H1 (cell line): Measurements from ENCODE around the gene AP3D1. TPM values are rescaled to one million over a fixed set of nuclear protein-coding genes. Genes with fewer than 3 reads are reported as not detected.

ENCODE experiments used
- CTCF ChIA-PET: fragments of 300-600 bp; sonication (Branson Sonifier 250); formaldehyde crosslinking; loops from one replicate; lab custom pipeline; 2021; ENCODE audit not compliant: partially characterized antibody; lab: Charles Lee
- POLR2A ChIA-PET: fragments of 300-600 bp; sonication (Branson Sonifier 250); formaldehyde crosslinking; loops from one replicate; lab custom pipeline; 2021; ENCODE audit warnings: inconsistent platforms; ENCODE audit not compliant: partially characterized antibody; lab: Charles Lee
- DNase-seq, 2 experiments: peaks; one replicate each; pipeline versions ENCODE4 v3.0.0 to v3.0.0-alpha.2; 2010 to 2022; ENCODE audit warnings: low spot score in 2 of 2, low read depth in 1 of 2, mixed read lengths in 1 of 2
- FAIRE-seq: peaks from 2 replicates; lab custom pipeline; 2011; peaks lifted over from hg19 to GRCh38; lab: Jason Lieb, UNC
- H2AFZ ChIP-seq: 2 replicates; pipeline ENCODE4 v1.8.1; 2012; ENCODE audit warnings: low read length, inconsistent platforms
- H2AK5ac ChIP-seq: 2 replicates; pipeline ENCODE4 v1.6.1; 2013; ENCODE audit warnings: low read depth, low read length
- H2BK120ac ChIP-seq: replicated peaks from 2 replicates; pipeline ENCODE3; 2013; ENCODE audit warnings: low read depth, low read length, inconsistent platforms
- H2BK12ac ChIP-seq: 2 replicates; pipeline ENCODE4 v1.6.1; 2013; ENCODE audit warnings: low read depth, low read length
- H2BK15ac ChIP-seq: 2 replicates; pipeline ENCODE4 v1.6.1; 2013; ENCODE audit warnings: low read length
- H2BK20ac ChIP-seq: 2 replicates; pipeline ENCODE4 v1.6.1; 2013; ENCODE audit warnings: low read length
- H2BK5ac ChIP-seq: 2 replicates; pipeline ENCODE4 v1.6.1; 2013; ENCODE audit warnings: low read depth, low read length
- H3K14ac ChIP-seq: 2 replicates; pipeline ENCODE4 v1.6.1; 2013; ENCODE audit warnings: inconsistent platforms; ENCODE audit not compliant: insufficient read length
- H3K18ac ChIP-seq: 2 replicates; pipeline ENCODE4 v1.6.1; 2013; ENCODE audit warnings: low read length; ENCODE audit errors: extremely low read depth
- H3K23ac ChIP-seq: 2 replicates; pipeline ENCODE4 v1.6.1; 2013; ENCODE audit warnings: inconsistent platforms; ENCODE audit not compliant: insufficient read length
- H3K23me2 ChIP-seq: 2 replicates; pipeline ENCODE4 v1.6.1; 2013; ENCODE audit warnings: low read depth, low read length
- H3K27ac ChIP-seq: 2 replicates; pipeline ENCODE4 v1.6.1; 2011; ENCODE audit warnings: low read depth, low read length, inconsistent platforms
- H3K27me3 ChIP-seq, 4 experiments: replicated peaks in 1 of 4; 1 replicate in 1 of 4; 2 replicates in 3 of 4; pipeline versions ENCODE4 v1.6.1 to v1.8.1; 2011 to 2013; ENCODE audit warnings: low read length in 3 of 4, mild to moderate bottlenecking in 3 of 4, inconsistent platforms in 2 of 4, mixed read lengths in 2 of 4, moderate library complexity in 1 of 4; ENCODE audit not compliant: control insufficient read depth in 3 of 4, insufficient read depth in 3 of 4; ENCODE audit errors: extremely low read depth in 1 of 4
- H3K36me3 ChIP-seq, 4 experiments: 2 replicates each; pipeline versions ENCODE4 v1.6.1 to v1.8.1; 2011 to 2013; ENCODE audit warnings: mild to moderate bottlenecking in 4 of 4, low read length in 3 of 4, moderate library complexity in 2 of 4, control low read depth in 1 of 4, inconsistent platforms in 1 of 4; ENCODE audit not compliant: insufficient read depth in 4 of 4, control insufficient read depth in 2 of 4
- H3K4ac ChIP-seq: replicated peaks from 2 replicates; pipeline ENCODE3; 2013; ENCODE audit warnings: low read length, low read depth, mixed read lengths, inconsistent platforms; ENCODE audit not compliant: insufficient read length
- H3K4me1 ChIP-seq, 4 experiments: replicated peaks in 1 of 4; 1 replicate in 1 of 4; 2 replicates in 3 of 4; pipeline versions ENCODE4 v1.6.1 to v1.8.1; 2011 to 2013; ENCODE audit warnings: low read length in 3 of 4, inconsistent platforms in 2 of 4, mixed read lengths in 1 of 4; ENCODE audit not compliant: insufficient read depth in 4 of 4, control insufficient read depth in 3 of 4
- H3K4me2 ChIP-seq, 2 experiments: 2 replicates each; pipeline versions ENCODE4 v1.6.1 to v1.8.1; 2011 to 2013; ENCODE audit warnings: low read depth in 2 of 2, low read length in 2 of 2, control low read depth in 1 of 2, inconsistent platforms in 1 of 2, mild to moderate bottlenecking in 1 of 2; ENCODE audit not compliant: insufficient read depth in 1 of 2
- H3K4me3 ChIP-seq, 4 experiments: fragments of 200-600, 300-600 bp in 1 of 4; sonication (generic), shearing (Covaris generic), sonication (Bioruptor Twin) in 1 of 4; 2 replicates each; pipeline versions ENCODE4 v1.5.1 to v1.8.1; 2011 to 2016; ENCODE audit warnings: low read length in 4 of 4, low read depth in 3 of 4, control low read depth in 2 of 4, inconsistent platforms in 2 of 4, mild to moderate bottlenecking in 2 of 4, mixed read lengths in 1 of 4, moderate library complexity in 1 of 4; ENCODE audit not compliant: insufficient read depth in 2 of 4; ENCODE audit errors: extremely low read depth in 1 of 4
- H3K56ac ChIP-seq: replicated peaks from 2 replicates; pipeline ENCODE3; 2013; ENCODE audit warnings: low read depth, mild to moderate bottlenecking, mixed read lengths, low read length, inconsistent platforms; ENCODE audit not compliant: insufficient read length
- H3K79me1 ChIP-seq: 2 replicates; pipeline ENCODE4 v1.6.1; 2013; ENCODE audit warnings: low read depth, low read length, control low read depth
- H3K79me2 ChIP-seq, 2 experiments: 2 replicates each; pipeline versions ENCODE4 v1.6.1 to v1.8.1; 2012 to 2013; ENCODE audit warnings: low read length in 2 of 2, mild to moderate bottlenecking in 2 of 2, inconsistent platforms in 1 of 2; ENCODE audit not compliant: insufficient read depth in 2 of 2, control insufficient read depth in 1 of 2
- H3K9ac ChIP-seq, 4 experiments: replicated peaks in 1 of 4; 1 replicate in 1 of 4; 2 replicates in 3 of 4; pipeline versions ENCODE4 v1.6.1 to v1.8.1; 2011 to 2013; ENCODE audit warnings: low read depth in 3 of 4, low read length in 3 of 4, control low read depth in 2 of 4, mild to moderate bottlenecking in 2 of 4, moderate library complexity in 2 of 4, inconsistent platforms in 1 of 4; ENCODE audit errors: extremely low read depth in 1 of 4
- H3K9me3 ChIP-seq, 2 experiments: 2 replicates each; pipeline versions ENCODE4 v1.6.1 to v1.8.1; 2012 to 2013; ENCODE audit warnings: mild to moderate bottlenecking in 2 of 2, moderate library complexity in 2 of 2, control low read depth in 1 of 2, inconsistent platforms in 1 of 2, low read depth in 1 of 2, low read length in 1 of 2, mixed read lengths in 1 of 2; ENCODE audit not compliant: insufficient read depth in 2 of 2
- H4K20me1 ChIP-seq, 2 experiments: replicated peaks in 1 of 2; 2 replicates each; pipeline versions ENCODE3 to v1.8.1; 2011 to 2013; ENCODE audit warnings: inconsistent platforms in 2 of 2, low read length in 2 of 2, mild to moderate bottlenecking in 1 of 2; ENCODE audit not compliant: insufficient read depth in 2 of 2, control insufficient read depth in 1 of 2
- H4K5ac ChIP-seq: 2 replicates; pipeline ENCODE4 v1.6.1; 2013; ENCODE audit warnings: low read length, low read depth, mixed read lengths, inconsistent platforms; ENCODE audit not compliant: insufficient read length
- H4K8ac ChIP-seq: 2 replicates; pipeline ENCODE4 v1.8.0; 2013; ENCODE audit warnings: mild to moderate bottlenecking, moderate library complexity, low read length, inconsistent platforms; ENCODE audit not compliant: insufficient read depth; ENCODE audit errors: extremely low read depth
- H4K91ac ChIP-seq: replicated peaks from 2 replicates; pipeline ENCODE3; 2013; ENCODE audit warnings: low read length, mixed read lengths, inconsistent platforms; ENCODE audit not compliant: insufficient read length
- ATF3 ChIP-seq: IDR thresholded peaks from 2 replicates; pipeline ENCODE4 v1.6.1; 2011; ENCODE audit warnings: low read depth, mild to moderate bottlenecking, low read length; ENCODE audit not compliant: insufficient read depth
- BCL11A ChIP-seq, 2 experiments: IDR thresholded peaks; one replicate each; pipeline ENCODE4 v1.6.1; 2011; ENCODE audit warnings: low read depth in 2 of 2, low read length in 2 of 2, mild to moderate bottlenecking in 2 of 2
- CBX8 ChIP-seq: fragments of 300-800, 300-1000 bp; sonication (generic); IDR thresholded peaks from 2 replicates; pipeline ENCODE4 v1.7.1; 2016; ENCODE audit warnings: low read depth, low read length, borderline replicate concordance
- CHD2 ChIP-seq: IDR thresholded peaks from 2 replicates; pipeline ENCODE4 v1.6.1; 2012; ENCODE audit warnings: low read length, improper control_type of control experiment
- CTBP2 ChIP-seq: IDR thresholded peaks from 2 replicates; pipeline ENCODE4 v1.7.0; 2011; ENCODE audit warnings: borderline replicate concordance, mild to moderate bottlenecking, moderate library complexity, mixed read lengths, low read length; ENCODE audit not compliant: insufficient read depth, insufficient read length
- FOSL1 ChIP-seq: IDR thresholded peaks from 2 replicates; pipeline ENCODE4 v1.6.1; 2011; ENCODE audit warnings: mild to moderate bottlenecking, low read depth, low read length, moderate library complexity; ENCODE audit not compliant: insufficient read depth
- KDM1A ChIP-seq: fragments of 200-600, 300-600 bp; sonication (generic); IDR thresholded peaks from 2 replicates; pipeline ENCODE4 v1.7.1; 2016; ENCODE audit warnings: mild to moderate bottlenecking, low read length, borderline replicate concordance
- RBBP5 ChIP-seq: IDR thresholded peaks from 2 replicates; pipeline ENCODE4 v1.7.1; 2012; ENCODE audit warnings: low read depth, mild to moderate bottlenecking, inconsistent platforms, low read length, moderate library complexity, borderline replicate concordance
- RNF2 ChIP-seq: fragments of 200-900, 300-1000 bp; sonication (generic); IDR thresholded peaks from 2 replicates; pipeline ENCODE4 v1.7.1; 2016; ENCODE audit warnings: borderline replicate concordance, low read depth, mild to moderate bottlenecking, antibody characterized with exemption, low read length; ENCODE audit not compliant: poor library complexity, severe bottlenecking; ENCODE audit errors: missing control alignments
- RXRA ChIP-seq: IDR thresholded peaks from 2 replicates; pipeline ENCODE4 v1.6.1; 2011; ENCODE audit warnings: low read depth, mild to moderate bottlenecking, low read length, moderate library complexity; ENCODE audit not compliant: insufficient read depth
- SIRT6 ChIP-seq: IDR thresholded peaks from one replicate; pipeline ENCODE4 v1.7.1; 2012; ENCODE audit warnings: low read length, inconsistent platforms
- TCF12 ChIP-seq: IDR thresholded peaks from 2 replicates; pipeline ENCODE4 v1.6.1; 2011; ENCODE audit warnings: low read depth, mild to moderate bottlenecking, low read length
- WGBS, 2 experiments: shearing (Covaris generic) in 1 of 2; methylation state at CpG; one replicate each; pipeline versions ENCODE4 v1.1.6 to v1.1.7; 2013 to 2015; ENCODE audit warnings: low lambda C conversion rate in 2 of 2, mixed read lengths in 2 of 2, inconsistent platforms in 1 of 2, low coverage in 1 of 2, missing lambda C conversion rate in 1 of 2; ENCODE audit not compliant: insufficient replicate concordance in 2 of 2, insufficient coverage in 1 of 2, insufficient read length in 1 of 2; ENCODE audit errors: extremely low coverage in 1 of 2, missing lambda C conversion rate in 1 of 2; 5-methylcytosine and 5-hydroxymethylcytosine counted together
- polyA plus RNA-seq, 7 experiments: library from polyadenylated mRNA; depleted of rRNA in 3 of 7; stranded (reverse) in 5 of 7; unstranded in 2 of 7; fragments of >200 nt in 5 of 7; fragments of 200-250 nt in 2 of 7; gene quantifications; 1 replicate in 5 of 7; 2 replicates in 1 of 7; 4 replicates in 1 of 7; pipeline versions ENCODE4 v1.2.1 to v1.2.3, GENCODE V29; 2011 to 2013; ENCODE audit warnings: missing spikeins in 2 of 7, mixed read lengths in 2 of 7
- total RNA-seq: library from RNA; stranded (reverse); fragmentation: NEBNext Ultra II Directional; extraction: Animal tissue kit (Norgen Biotek cat#: 25700); gene quantifications from 2 replicates; pipeline ENCODE4 v1.2.1, GENCODE V29; 2021

Gene AP3D1
- total and polyA plus RNA-seq, 2 of the 8 experiments (the other 6 are each of a cell fraction or from before 2014, with no cell fraction given) = 161 to 174 TPM

- Histone ChIP-seq H3K56ac (no peak overlapping the region), H2BK5ac (0 out of 2 replicates have a peak overlapping the region, but pooled peaks have one; percentile 40), H3K18ac (no peak overlapping the region), H3K27ac (0 out of 2 replicates have a peak overlapping the region, but pooled peaks have one; percentile 46), H3K14ac (no peak overlapping the region), H4K8ac (no peak overlapping the region), H3K4ac (no peak overlapping the region), H3K9me3 (no peaks in the 10 kb centered on the region), H3K23ac (no peak overlapping the region), H4K91ac (no peak overlapping the region), H3K4me2 (peak overlapping the region; percentile 42 to 51), H4K20me1 (peaks cover 27 to 30% of the 10 kb centered on the region in 2 experiments), H3K23me2 (peaks cover 2% of the 10 kb centered on the region; the same call in 1 of the 2 replicates), H3K4me3 (no peak overlapping the region; a peak in 1 of 8 replicates), H3K4me1 (peaks cover 3 to 24% (median 9%) of the 10 kb centered on the region in 4 experiments), H3K9ac (no peak overlapping the region), H2BK20ac (no peak overlapping the region), H3K36me3 (no peaks in the 10 kb centered on the region), H2BK15ac (no peak overlapping the region; the same call in 1 of the 2 replicates), H2AK5ac (no peak overlapping the region; the same call in 1 of the 2 replicates), H2AFZ (no peak overlapping the region), H2BK120ac (no peak overlapping the region), H3K27me3 (no peaks in the 10 kb centered on the region), H2BK12ac (no peak overlapping the region), H3K79me1 (peaks cover 19% of the 10 kb centered on the region), H4K5ac (no peak overlapping the region), H3K79me2 (peaks cover 38 to 95% of the 10 kb centered on the region in 2 experiments)
- POLR2A ChIA-PET = interaction anchor here (0.6 to 2.2 kb wide), 3 partner anchors 40 to 101 kb away, joined by 3 to 7 read pairs (median 3); no protein-coding TSS in a partner anchor
- WGBS, 2 experiments = 89% methylated on average over 12 of the region's 12 CpGs; no CpG with 5 or more reads in 1 of the 2 experiments
- no peak for DNase-seq
- CTCF ChIA-PET = interaction anchor here (0.7 to 4.3 kb wide), 10 partner anchors 12 to 79 kb away, joined by 3 to 32 read pairs (median 5); partner anchors contain the start of gene AMH
- no peak for FAIRE-seq
- TF ChIP-seq RNF2 (no peak), ATF3 (no peak), CTBP2 (no peak), CHD2 (no peak), TCF12 (no peak), BCL11A (IDR thresholded peaks at IDR 0.05; ENCODE audit: low read depth in 2 of 2, low read length in 2 of 2) (no peak), CBX8 (no peak), RXRA (no peak), SIRT6 (no peak), FOSL1 (no peak), KDM1A (no peak), RBBP5 (no peak)
Measured at GRCh38 chr19:2170219-2170618, 18.9 kb upstream of the AP3D1 start.
